Measurements from ENCODE around the gene UBE3D. TPM values are rescaled to one million over a fixed set of nuclear protein-coding genes. Genes with fewer than 3 reads are reported as not detected.
A peak's percentile ranks its signal among the peaks of the same experiment; 100 is the strongest.

The UBE3D gene
- total and polyA plus RNA-seq, 2 of the 4 experiments (the other 2 are of a cell fraction) = 3.2 to 6.3 TPM

DNA sequence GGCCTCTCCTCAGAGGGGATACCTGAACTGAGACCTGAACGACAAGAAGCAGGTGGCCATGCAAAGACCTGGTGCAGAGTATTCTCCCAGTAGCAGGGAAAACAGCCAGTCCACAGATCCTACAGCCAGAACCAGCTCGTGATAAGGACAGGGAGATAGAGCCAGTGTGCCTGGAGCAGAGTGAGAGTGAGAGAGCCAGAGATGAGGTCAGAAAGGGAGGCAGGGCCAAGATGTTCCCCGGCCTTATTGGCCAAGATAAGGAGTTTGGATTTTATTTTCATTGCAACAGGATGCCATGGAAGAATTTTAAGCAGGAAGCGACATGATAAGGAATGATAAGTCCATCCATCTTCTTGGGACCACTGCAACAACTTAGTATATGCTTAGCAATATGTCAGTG is 111.8 kb downstream of the UBE3D start:
- Histone ChIP-seq H3K9ac (ENCODE audit: low read depth, low read length) (no peak overlapping the region), H3K14ac (replicated peaks; ENCODE audit: low read depth, low read length) (no peak overlapping the region), H3K27me3 (ENCODE audit: control insufficient read depth, insufficient read depth, low read length) (no peaks in the 10 kb centered on the region), H2BK15ac (ENCODE audit: low read depth, low read length) (peak overlapping the region; percentile 18; the same call in 1 of the 3 replicates), H3K9me3 (ENCODE audit: control insufficient read depth, insufficient read depth, low read length) (no peaks in the 10 kb centered on the region), H3K27ac (ENCODE audit: insufficient read depth, low read length) (peak overlapping the region; percentile 20; the same call in 1 of the 2 replicates), H2AK5ac (ENCODE audit: low read depth, low read length) (peak overlapping the region; percentile 88), H2BK5ac (ENCODE audit: low read depth, low read length, poor library complexity, severe bottlenecking) (peak overlapping the region; percentile 60), H3K36me3 (ENCODE audit: control insufficient read depth, insufficient read depth, low read length) (no peaks in the 10 kb centered on the region), H3K4me1 (ENCODE audit: control insufficient read depth, insufficient read depth, low read length) (peaks cover 25% of the 10 kb centered on the region), H3K4me2 (ENCODE audit: low read depth, low read length) (no peak overlapping the region), H3K4me3 (ENCODE audit: insufficient read depth, low read depth, low read length) (no peak overlapping the region), H2AK9ac (replicated peaks; ENCODE audit: low read depth, low read length, poor library complexity) (peak overlapping the region; percentile 75), H2BK20ac (ENCODE audit: low read depth, low read length) (peak overlapping the region; percentile 30; the same call in 1 of the 2 replicates), H4K20me1 (ENCODE audit: insufficient read depth, low read length) (no peaks in the 10 kb centered on the region; the same call in 1 of the 2 replicates), H2AFZ (replicated peaks; ENCODE audit: low read length, poor library complexity) (peak overlapping the region; percentile 4), H2BK120ac (ENCODE audit: low read depth, low read length) (peak overlapping the region; percentile 23; the same call in 1 of the 2 replicates), H4K8ac (ENCODE audit: low read depth in 2 of 2, low read length in 2 of 2) (no peak overlapping the region), H4K5ac (ENCODE audit: low read depth, low read length) (peak overlapping the region; percentile 4; the same call in 1 of the 2 replicates), H3K4ac (ENCODE audit: low read depth, low read length) (peak overlapping the region; percentile 6; the same call in 1 of the 2 replicates), H3K23ac (ENCODE audit: low read depth, low read length) (no peak overlapping the region), H3K56ac (ENCODE audit: extremely low read depth, insufficient read depth, low read length) (no peak overlapping the region), H4K91ac (ENCODE audit: insufficient read depth, low read depth, low read length) (no peak overlapping the region; the same call in 1 of the 2 replicates), H3K18ac (ENCODE audit: low read depth, low read length) (peak overlapping the region; percentile 0; the same call in 1 of the 2 replicates), H3K9me1 (ENCODE audit: insufficient read depth, low read length) (peaks cover 13% of the 10 kb centered on the region), H3K79me1 (ENCODE audit: low read depth in 1 of 2, low read length in 2 of 2) (no peaks in the 10 kb centered on the region)
- WGBS, 2 experiments (ENCODE audit: extremely low coverage in 2 of 2, insufficient read length in 1 of 2) = no CpG with 5 or more reads among the region's 4 CpGs
- dilution Hi-C loops (cut with HindIII; ENCODE audit: low sequenced_read_pairs, unreplicated experiment) (no loop called here), in situ Hi-C loops (cut with MboI; ENCODE audit: low sequenced_read_pairs) (no loop called here), intact Hi-C loops (cut with micrococcal nuclease) (loop anchor here (2.0 to 10.0 kb wide), 2 partner anchors 47 to 261 kb away; no protein-coding TSS in a partner anchor)
- ChIA-PET POLR2A (ENCODE audit: unreplicated experiment) (no interaction called here), CTCF (no interaction called here)
- peak; percentile 31 for DNase-seq
- ATAC-seq (ENCODE audit: low read depth) = no peak
- no peak for TF ChIP-seq POLR2A (IDR thresholded peaks at IDR 0.05; ENCODE audit: low read depth, low read length)
- TF ChIP-seq RFX5 (IDR thresholded peaks at IDR 0.05; ENCODE audit: low read depth, low read length) = no peak
- no peak for TF ChIP-seq RAD21 (IDR thresholded peaks at IDR 0.05; ENCODE audit: low read length)
- no peak for TF ChIP-seq CHD1 (IDR thresholded peaks at IDR 0.05; ENCODE audit: low read depth, low read length)
- TF ChIP-seq SMC3 (IDR thresholded peaks at IDR 0.05; ENCODE audit: low read depth, low read length) = no peak
- TF ChIP-seq MAFK (IDR thresholded peaks at IDR 0.05; ENCODE audit: low read depth, low read length) = no peak
- TF ChIP-seq MXI1 (IDR thresholded peaks at IDR 0.05; ENCODE audit: borderline replicate concordance, low read depth, low read length) = no peak
- TF ChIP-seq, protein P1, sequence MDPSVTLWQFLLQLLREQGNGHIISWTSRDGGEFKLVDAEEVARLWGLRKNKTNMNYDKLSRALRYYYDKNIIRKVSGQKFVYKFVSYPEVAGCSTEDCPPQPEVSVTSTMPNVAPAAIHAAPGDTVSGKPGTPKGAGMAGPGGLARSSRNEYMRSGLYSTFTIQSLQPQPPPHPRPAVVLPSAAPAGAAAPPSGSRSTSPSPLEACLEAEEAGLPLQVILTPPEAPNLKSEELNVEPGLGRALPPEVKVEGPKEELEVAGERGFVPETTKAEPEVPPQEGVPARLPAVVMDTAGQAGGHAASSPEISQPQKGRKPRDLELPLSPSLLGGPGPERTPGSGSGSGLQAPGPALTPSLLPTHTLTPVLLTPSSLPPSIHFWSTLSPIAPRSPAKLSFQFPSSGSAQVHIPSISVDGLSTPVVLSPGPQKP (IDR thresholded peaks at IDR 0.05; ENCODE audit: borderline replicate concordance, low read depth, low read length) = no peak
- no TSS peak for BruUV-seq (replicated peaks)

Measured in IMR-90 (cell line).